Astrocyte of the cerebellum (primary cell): ENCODE measurements around the gene ACAN.

ENCODE experiments used
- DNase-seq: peaks from one replicate; pipeline ENCODE4 v3.0.0-alpha.2; 2011; ENCODE audit warnings: low read depth
- H3K4me3 ChIP-seq: 2 replicates; pipeline ENCODE4 v1.5.1; 2011; ENCODE audit warnings: mild to moderate bottlenecking, low read depth, low read length, moderate library complexity
- CTCF ChIP-seq: IDR thresholded peaks from 2 replicates; pipeline ENCODE4 v1.5.1; 2012; ENCODE audit warnings: low read length, low read depth, moderate library complexity, mild to moderate bottlenecking; ENCODE audit errors: missing control alignments
- in situ Hi-C: cut with HindIII; loops from 2 replicates; pipeline ENCODE4 v1.10.0; 2017; ENCODE audit warnings: low sequenced_read_pairs

Gene ACAN

GRCh38 chr15:88873786-88874185, 70.5 kb downstream of the ACAN start:
- no peak for DNase-seq
- in situ Hi-C loops, result no loop called here
- TF ChIP-seq CTCF, result no peak
- no peak overlapping the region for H3K4me3 ChIP-seq

GRCh38 chr15:88874275-88874674, 71.0 kb downstream of the ACAN start:
- H3K4me3 ChIP-seq, result no peak overlapping the region
- no peak for TF ChIP-seq CTCF
- in situ Hi-C loops, result no loop called here
- no peak for DNase-seq

- TF ChIP-seq CTCF, result no peak
- H3K4me3 ChIP-seq, result no peak overlapping the region
- in situ Hi-C loops, result no loop called here
- no peak for DNase-seq
Measured at GRCh38 chr15:88874684-88875083, 71.4 kb downstream of the ACAN start.

GRCh38 chr15:88876573-88876972, 73.3 kb downstream of the ACAN start:
- no peak overlapping the region for H3K4me3 ChIP-seq
- no peak for TF ChIP-seq CTCF
- DNase-seq, result no peak
- in situ Hi-C loops, result no loop called here

- no peak for DNase-seq
- TF ChIP-seq CTCF, result no peak
- in situ Hi-C loops, result no loop called here
- no peak overlapping the region for H3K4me3 ChIP-seq
Measured at GRCh38 chr15:88877415-88877814, 74.2 kb downstream of the ACAN start.

GRCh38 chr15:88877906-88878305, 74.7 kb downstream of the ACAN start:
- DNase-seq, result no peak
- H3K4me3 ChIP-seq, result no peak overlapping the region
- no peak for TF ChIP-seq CTCF
- in situ Hi-C loops, result no loop called here

- H3K4me3 ChIP-seq, result no peak overlapping the region
- in situ Hi-C loops, result no loop called here
- no peak for DNase-seq
- peak; percentile 80 for TF ChIP-seq CTCF
Measured at GRCh38 chr15:88878720-88879184, 75.5 kb downstream of the ACAN start.
